K562 (cell line): ENCODE data around the gene SH3BGRL3. TPM values are rescaled to one million over a fixed set of nuclear protein-coding genes. Genes with fewer than 3 reads are reported as not detected.

Experiments
- DLX4 ChIP-seq: fragments of 250-450 bp; sonication (Bioruptor Pico); IDR thresholded peaks from 2 replicates; pipeline ENCODE4 v1.6.1; 2021; ENCODE audit warnings: mild to moderate bottlenecking
- ETV6 ChIP-seq, 3 experiments: fragments of 150-350 bp in 1 of 3; sonication (generic) in 1 of 3; formaldehyde crosslinking in 1 of 3; IDR thresholded peaks; 2 replicates each; pipeline versions ENCODE4 v1.6.1 to v1.8.0; 2014 to 2022; ENCODE audit warnings: borderline replicate concordance in 2 of 3, low read depth in 2 of 3, antibody characterized with exemption in 1 of 3, low read length in 1 of 3, mild to moderate bottlenecking in 1 of 3, missing genetic modification reagents in 1 of 3
- HOXB6 ChIP-seq: fragments of 250-450 bp; sonication (Bioruptor Pico); IDR thresholded peaks from 2 replicates; pipeline ENCODE4 v1.5.1; 2022; ENCODE audit warnings: mild to moderate bottlenecking, borderline replicate concordance
- NCOR1 ChIP-seq: fragments of 450-650 bp; IDR thresholded peaks from 2 replicates; pipeline ENCODE4 v1.6.1; 2016; ENCODE audit warnings: mild to moderate bottlenecking, moderate library complexity
- NFIC ChIP-seq: fragments of 450-650 bp; IDR thresholded peaks from 2 replicates; pipeline ENCODE4 v1.6.1; 2017; ENCODE audit warnings: mild to moderate bottlenecking, inconsistent platforms
- SMAD3 ChIP-seq: fragments of 450-650 bp; formaldehyde crosslinking; conservative IDR thresholded peaks from 2 replicates; pipeline ENCODE4 v1.4.0; 2020; ENCODE audit warnings: mild to moderate bottlenecking
- SP1 ChIP-seq: sonication (generic); formaldehyde crosslinking; IDR thresholded peaks from 2 replicates; pipeline ENCODE4 v1.8.1; 2022; ENCODE audit warnings: mild to moderate bottlenecking, missing genetic modification reagents
- THRAP3 ChIP-seq: fragments of 450-650 bp; IDR thresholded peaks from 2 replicates; pipeline ENCODE4 v1.6.1; 2016; ENCODE audit warnings: mild to moderate bottlenecking, inconsistent platforms, borderline replicate concordance
- ZBTB11 ChIP-seq, 3 experiments: fragments of 200-800 bp in 1 of 3; fragments of 250-450 bp in 1 of 3; fragments of 450-650 bp in 1 of 3; sonication (Bioruptor Pico) in 1 of 3; sonication (Bioruptor generic) in 1 of 3; formaldehyde crosslinking in 1 of 3; IDR thresholded peaks; 2 replicates each; pipeline versions ENCODE4 v1.6.1 to v1.8.0; 2016 to 2022; ENCODE audit warnings: mild to moderate bottlenecking in 2 of 3, missing genetic modification characterization in 2 of 3, missing compliant biosample characterization in 1 of 3, moderate library complexity in 1 of 3
- ZNF280B ChIP-seq: fragments of 250-450 bp; sonication (Bioruptor Pico); IDR thresholded peaks from 2 replicates; pipeline ENCODE4 v1.5.1; 2021; ENCODE audit warnings: mild to moderate bottlenecking
- ZNF407 ChIP-seq: fragments of 450-650 bp; IDR thresholded peaks from 2 replicates; pipeline ENCODE4 v1.6.1; 2016; ENCODE audit warnings: low read depth
- ZNF76 ChIP-seq: fragments of 250-450 bp; sonication (Bioruptor Pico); IDR thresholded peaks from 2 replicates; pipeline ENCODE4 v1.4.0; 2020; ENCODE audit warnings: mild to moderate bottlenecking, moderate library complexity, borderline replicate concordance
- polyA plus RNA-seq, 8 experiments: library from polyadenylated mRNA; depleted of rRNA in 4 of 8; stranded (reverse) in 5 of 8; unstranded in 3 of 8; fragments of >200 nt; fragmentation: Nextera tagmentation in 2 of 8; fragmentation: Illumina TruSeq in 1 of 8; extraction: Ambion mirVana in 2 of 8; extraction: Trizol in 1 of 8; gene quantifications; 2 replicates each; pipeline versions ENCODE4 v1.2.1 to v1.2.3, GENCODE V29; 2011 to 2014; ENCODE audit warnings: inconsistent platforms in 1 of 8, missing spikeins in 1 of 8
- total RNA-seq, 7 experiments: library from RNA; depleted of rRNA in 6 of 7; stranded (reverse); fragments of >200 nt in 6 of 7; fragmentation: Illumina TruSeq in 2 of 7; extraction: Trizol in 2 of 7; gene quantifications; 2 replicates each; pipeline versions ENCODE4 v1.2.1 to v1.2.3, GENCODE V29; 2011 to 2021; ENCODE audit warnings: low replicate concordance in 1 of 7

SH3BGRL3 gene
- total and polyA plus RNA-seq, 9 of the 15 experiments (the other 6 are each of a cell fraction or from before 2014, with no cell fraction given), result 30.3 to 140 (median 54.2) TPM

GRCh38 chr1:26280333-26281042 is 602 bp downstream of the SH3BGRL3 start (continued):
- TF ChIP-seq ZNF407 (no peak), ZNF76 (no peak), NFIC (0 out of 2 replicates have a peak, but pooled peaks have one; percentile 31), NCOR1 (peak; percentile 60), THRAP3 (peak; percentile 65; the same call in 1 of the 2 replicates), ETV6 (IDR thresholded peaks at IDR 0.05; ENCODE audit: borderline replicate concordance in 1 of 2, low read depth in 2 of 2, low read length in 1 of 2) (no peak), ETV6 (CRISPR knock-in tag; IDR thresholded peaks at IDR 0.05; ENCODE audit: borderline replicate concordance) (0 out of 2 replicates have a peak, but pooled peaks have one; percentile 11), HOXB6 (no peak), SP1 (CRISPR knock-in tag) (no peak), SMAD3 (CRISPR knock-in tag) (no peak), DLX4 (no peak), ZNF280B (CRISPR knock-in tag) (0 out of 2 replicates have a peak, but pooled peaks have one; percentile 60), ZBTB11 (CRISPR knock-in tag; IDR thresholded peaks at IDR 0.05) (no peak)
